Measurements from ENCODE around the gene TICAM2. TPM values are rescaled to one million over a fixed set of nuclear protein-coding genes. Genes with fewer than 3 reads are reported as not detected.

Gene TICAM2
- total RNA-seq, 1 experiment from 2014 or later: 0.24 TPM

GRCh38 chr5:115616472-115616871 lies 14.2 kb upstream of the TICAM2 start:
- Histone ChIP-seq H3K23me2 (ENCODE audit: insufficient read length, low read depth, low read length, poor library complexity, severe bottlenecking) (no peaks in the 10 kb centered on the region), H2BK12ac (ENCODE audit: insufficient read length, low read depth, low read length) (no peak overlapping the region), H4K5ac (ENCODE audit: insufficient read length, low read depth, low read length) (no peak overlapping the region), H4K20me1 (ENCODE audit: control insufficient read depth, insufficient read depth, insufficient read length) (no peaks in the 10 kb centered on the region), H3K14ac (ENCODE audit: insufficient read depth, low read length) (no peak overlapping the region), H3K9me3 (ENCODE audit: control insufficient read depth, low read depth, low read length) (no peaks in the 10 kb centered on the region), H3K4ac (ENCODE audit: low read depth, low read length) (no peak overlapping the region), H2BK20ac (ENCODE audit: low read depth, low read length, poor library complexity, severe bottlenecking) (no peak overlapping the region), H4K8ac (replicated peaks; ENCODE audit: insufficient read length, low read depth, low read length) (no peak overlapping the region), H2AK5ac (ENCODE audit: insufficient read length, low read length) (no peak overlapping the region), H3K56ac (ENCODE audit: insufficient read length, low read depth, low read length) (no peak overlapping the region), H3K23ac (ENCODE audit: insufficient read length, low read depth, low read length) (no peak overlapping the region), H3T11ph (ENCODE audit: low read length) (no peak overlapping the region), H3K4me2 (ENCODE audit: insufficient read depth, insufficient read length, low read length) (no peak overlapping the region), H2BK15ac (ENCODE audit: low read depth, low read length) (no peak overlapping the region), H2BK120ac (ENCODE audit: low read depth, low read length, poor library complexity, severe bottlenecking) (no peak overlapping the region), H2AFZ (ENCODE audit: low read length) (no peak overlapping the region), H3K27ac (ENCODE audit: insufficient read length, low read depth, low read length) (no peak overlapping the region), H3K79me1 (ENCODE audit: insufficient read depth, low read depth, low read length, poor library complexity, severe bottlenecking) (peaks cover 2% of the 10 kb centered on the region), H3K18ac (ENCODE audit: insufficient read length, low read depth, low read length) (no peak overlapping the region), H3K79me2 (ENCODE audit: insufficient read depth, low read length) (peaks cover 2% of the 10 kb centered on the region; the same call in 1 of the 2 replicates), H2BK5ac (ENCODE audit: insufficient read length, low read length) (no peak overlapping the region), H3K4me1 (ENCODE audit: insufficient read depth, low read length) (no peaks in the 10 kb centered on the region), H4K91ac (ENCODE audit: insufficient read length, low read depth, low read length) (no peak overlapping the region), H3K9ac (ENCODE audit: extremely low read depth, insufficient read length, low read length) (no peak overlapping the region), H3K27me3 (ENCODE audit: insufficient read depth, low read length) (no peaks in the 10 kb centered on the region)
- no peaks in the 10 kb centered on the region for H3K27me3 Mint-ChIP-seq (ENCODE audit: low read depth)
- peak overlapping the region in 1 of 3 experiments; percentile 17; a peak in 1 of 7 replicates for H3K27ac Mint-ChIP-seq
- DNase-seq: no peak
- H3K9me3 Mint-ChIP-seq: no peaks in the 10 kb centered on the region
- no peak for TF ChIP-seq CTCF (conservative IDR thresholded peaks at IDR 0.05)
- no peak overlapping the region for H3K4me3 Mint-ChIP-seq
- H3K4me1 Mint-ChIP-seq: peaks cover 2 to 3% of the 10 kb centered on the region in 2 experiments; a peak in 3 of 4 replicates
- peaks cover 8 to 44% (median 40%) of the 10 kb centered on the region in 3 experiments; a peak in 6 of 7 replicates for H3K36me3 Mint-ChIP-seq (ENCODE audit: insufficient read depth in 1 of 3, low read depth in 3 of 3)

Data from H9 (cell line).